Measurements from ENCODE around the gene KLHDC8B.

The KLHDC8B gene

GRCh38 chr3:49198161-49198560 lies 26.8 kb downstream of the KLHDC8B start:
- Histone ChIP-seq H3K27me3 (ENCODE audit: insufficient read depth, poor library complexity, severe bottlenecking) (no peaks in the 10 kb centered on the region), H3K4me1 (ENCODE audit: insufficient read depth, poor library complexity, severe bottlenecking) (no peaks in the 10 kb centered on the region), H3K9me3 (ENCODE audit: severe bottlenecking) (no peaks in the 10 kb centered on the region), H3K36me3 (ENCODE audit: low read depth) (no peaks in the 10 kb centered on the region), H3K4me3 (ENCODE audit: severe bottlenecking) (no peak overlapping the region), H3K27ac (ENCODE audit: poor library complexity, severe bottlenecking) (no peak overlapping the region)
- no peak for DNase-seq (ENCODE audit: low spot score)
- TF ChIP-seq, protein P1, sequence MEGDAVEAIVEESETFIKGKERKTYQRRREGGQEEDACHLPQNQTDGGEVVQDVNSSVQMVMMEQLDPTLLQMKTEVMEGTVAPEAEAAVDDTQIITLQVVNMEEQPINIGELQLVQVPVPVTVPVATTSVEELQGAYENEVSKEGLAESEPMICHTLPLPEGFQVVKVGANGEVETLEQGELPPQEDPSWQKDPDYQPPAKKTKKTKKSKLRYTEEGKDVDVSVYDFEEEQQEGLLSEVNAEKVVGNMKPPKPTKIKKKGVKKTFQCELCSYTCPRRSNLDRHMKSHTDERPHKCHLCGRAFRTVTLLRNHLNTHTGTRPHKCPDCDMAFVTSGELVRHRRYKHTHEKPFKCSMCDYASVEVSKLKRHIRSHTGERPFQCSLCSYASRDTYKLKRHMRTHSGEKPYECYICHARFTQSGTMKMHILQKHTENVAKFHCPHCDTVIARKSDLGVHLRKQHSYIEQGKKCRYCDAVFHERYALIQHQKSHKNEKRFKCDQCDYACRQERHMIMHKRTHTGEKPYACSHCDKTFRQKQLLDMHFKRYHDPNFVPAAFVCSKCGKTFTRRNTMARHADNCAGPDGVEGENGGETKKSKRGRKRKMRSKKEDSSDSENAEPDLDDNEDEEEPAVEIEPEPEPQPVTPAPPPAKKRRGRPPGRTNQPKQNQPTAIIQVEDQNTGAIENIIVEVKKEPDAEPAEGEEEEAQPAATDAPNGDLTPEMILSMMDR (IDR thresholded peaks at IDR 0.05; ENCODE audit: poor library complexity, severe bottlenecking), result no peak
- no peak for ATAC-seq (ENCODE audit: low read depth)

GRCh38 chr3:49198611-49199230 lies 27.3 kb downstream of the KLHDC8B start:
- TF ChIP-seq, protein P1 (IDR thresholded peaks at IDR 0.05; ENCODE audit: poor library complexity, severe bottlenecking), result no peak
- Histone ChIP-seq H3K4me3 (ENCODE audit: severe bottlenecking) (no peak overlapping the region), H3K27me3 (ENCODE audit: insufficient read depth, poor library complexity, severe bottlenecking) (no peaks in the 10 kb centered on the region), H3K27ac (ENCODE audit: poor library complexity, severe bottlenecking) (no peak overlapping the region), H3K9me3 (ENCODE audit: severe bottlenecking) (no peaks in the 10 kb centered on the region), H3K36me3 (ENCODE audit: low read depth) (no peaks in the 10 kb centered on the region), H3K4me1 (ENCODE audit: insufficient read depth, poor library complexity, severe bottlenecking) (no peaks in the 10 kb centered on the region)
- DNase-seq (ENCODE audit: low spot score), result no peak
- no peak for ATAC-seq (ENCODE audit: low read depth)

DNA sequence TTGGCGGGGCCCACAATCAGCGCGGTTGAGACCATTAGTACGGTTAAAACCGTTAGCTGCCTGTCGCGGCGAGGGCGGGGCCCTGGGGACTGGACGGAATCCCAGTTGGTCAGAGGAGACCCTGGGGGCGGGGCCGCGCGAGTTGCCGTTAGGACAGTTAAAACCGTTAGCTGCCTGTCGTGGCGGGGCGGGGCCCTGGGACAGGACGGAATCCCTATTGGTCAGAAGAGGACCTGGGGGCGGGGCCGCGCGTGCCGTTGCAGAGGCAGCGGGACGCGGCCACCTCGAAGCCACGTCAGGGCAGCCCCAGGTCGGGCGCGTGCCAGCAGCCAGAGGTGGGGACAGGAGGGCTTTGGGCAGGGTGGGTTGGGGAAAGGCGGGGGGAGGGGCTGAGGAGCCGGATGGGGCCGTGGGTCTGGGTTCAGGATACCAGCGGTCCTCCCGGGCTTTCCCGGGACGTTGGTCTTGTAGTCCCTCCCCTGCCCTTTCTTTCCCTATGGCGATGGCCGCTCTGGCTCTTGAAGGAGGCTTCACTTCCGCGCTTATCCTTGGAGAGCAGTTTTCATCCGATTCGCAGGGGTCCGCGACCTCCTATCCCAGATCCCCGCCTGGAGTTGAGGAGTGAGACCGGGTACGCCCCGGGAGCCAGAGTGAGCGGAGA lies 28.0 kb downstream of the KLHDC8B start:
- peak; percentile 40; the same call in 2 of the 3 replicates for ATAC-seq (ENCODE audit: low read depth)
- no peaks in the 10 kb centered on the region for H3K4me1 ChIP-seq (ENCODE audit: insufficient read depth, poor library complexity, severe bottlenecking)

GRCh38 chr3:49199900-49200281 lies 28.5 kb downstream of the KLHDC8B start:
- Histone ChIP-seq H3K27me3 (ENCODE audit: insufficient read depth, poor library complexity, severe bottlenecking) (no peaks in the 10 kb centered on the region), H3K4me1 (ENCODE audit: insufficient read depth, poor library complexity, severe bottlenecking) (no peaks in the 10 kb centered on the region), H3K9me3 (ENCODE audit: severe bottlenecking) (no peaks in the 10 kb centered on the region), H3K4me3 (ENCODE audit: severe bottlenecking) (no peak overlapping the region), H3K36me3 (ENCODE audit: low read depth) (no peaks in the 10 kb centered on the region), H3K27ac (ENCODE audit: poor library complexity, severe bottlenecking) (no peak overlapping the region)
- DNase-seq (ENCODE audit: low spot score), result no peak
- TF ChIP-seq, protein P1 (IDR thresholded peaks at IDR 0.05; ENCODE audit: poor library complexity, severe bottlenecking), result no peak
- no peak for ATAC-seq (ENCODE audit: low read depth)

More for the DNA sequence above, 28.0 kb downstream of the KLHDC8B start:
- Histone ChIP-seq H3K4me3 (ENCODE audit: severe bottlenecking) (no peak overlapping the region), H3K36me3 (ENCODE audit: low read depth) (no peaks in the 10 kb centered on the region), H3K27ac (ENCODE audit: poor library complexity, severe bottlenecking) (no peak overlapping the region), H3K9me3 (ENCODE audit: severe bottlenecking) (no peaks in the 10 kb centered on the region), H3K27me3 (ENCODE audit: insufficient read depth, poor library complexity, severe bottlenecking) (no peaks in the 10 kb centered on the region)
- peak; percentile 72 for DNase-seq (ENCODE audit: low spot score)
- TF ChIP-seq, protein P1 (IDR thresholded peaks at IDR 0.05; ENCODE audit: poor library complexity, severe bottlenecking), result no peak

DNA sequence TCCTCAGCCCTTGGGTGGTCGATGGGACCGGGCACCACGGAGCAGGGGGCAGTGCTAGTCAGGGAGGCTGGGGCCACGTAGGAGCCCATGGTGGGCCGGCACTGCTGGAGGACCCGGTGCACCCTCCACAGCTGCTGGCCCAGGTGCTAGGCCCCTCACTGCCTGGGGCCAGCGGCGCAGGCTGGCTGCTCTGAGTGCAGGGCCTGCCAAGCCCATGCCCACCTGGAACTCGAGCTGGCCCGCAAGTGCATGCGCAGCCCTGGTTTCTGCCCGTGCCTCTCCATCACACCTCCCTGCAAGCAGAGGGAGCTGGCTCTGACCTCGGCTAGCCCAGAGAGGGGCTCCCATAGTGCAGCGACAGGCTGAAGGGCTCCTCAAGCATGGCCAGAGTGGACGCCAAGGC lies 42.1 kb downstream of the KLHDC8B start:
- H3K27me3 ChIP-seq (ENCODE audit: insufficient read depth, poor library complexity, severe bottlenecking), result no peaks in the 10 kb centered on the region
- H3K36me3 ChIP-seq (ENCODE audit: low read depth), result no peaks in the 10 kb centered on the region
- no peak overlapping the region for H3K27ac ChIP-seq (ENCODE audit: poor library complexity, severe bottlenecking)
- TF ChIP-seq, protein P1 (IDR thresholded peaks at IDR 0.05; ENCODE audit: poor library complexity, severe bottlenecking), result no peak
- DNase-seq (ENCODE audit: low spot score) (no peak), ATAC-seq (ENCODE audit: low read depth) (no peak)
- no peaks in the 10 kb centered on the region for H3K9me3 ChIP-seq (ENCODE audit: severe bottlenecking)
- H3K4me3 ChIP-seq (ENCODE audit: severe bottlenecking), result no peak overlapping the region
- H3K4me1 ChIP-seq (ENCODE audit: insufficient read depth, poor library complexity, severe bottlenecking), result no peaks in the 10 kb centered on the region
